ENCODE results near the gene ABI1. TPM values are rescaled to one million over a fixed set of nuclear protein-coding genes. Genes with fewer than 3 reads are reported as not detected.

ABI1 gene
- total and polyA plus RNA-seq, 2 of the 4 experiments (the other 2 are of a cell fraction): 49.6 to 71.3 TPM

- Histone ChIP-seq H3K4ac (ENCODE audit: low read depth, low read length) (no peak overlapping the region), H3K9me1 (ENCODE audit: insufficient read depth, low read length) (peaks cover 5% of the 10 kb centered on the region), H3K56ac (ENCODE audit: extremely low read depth, insufficient read depth, low read length) (no peak overlapping the region), H2BK20ac (ENCODE audit: low read depth, low read length) (no peak overlapping the region), H3K27ac (ENCODE audit: insufficient read depth, low read length) (no peak overlapping the region), H3K36me3 (ENCODE audit: control insufficient read depth, insufficient read depth, low read length) (no peaks in the 10 kb centered on the region; the same call in 1 of the 2 replicates), H4K20me1 (ENCODE audit: insufficient read depth, low read length) (peaks cover 22% of the 10 kb centered on the region), H2BK5ac (ENCODE audit: low read depth, low read length, poor library complexity, severe bottlenecking) (no peak overlapping the region), H2AFZ (replicated peaks; ENCODE audit: low read length, poor library complexity) (no peak overlapping the region), H3K14ac (replicated peaks; ENCODE audit: low read depth, low read length) (no peak overlapping the region), H2AK5ac (ENCODE audit: low read depth, low read length) (no peak overlapping the region), H3K23ac (ENCODE audit: low read depth, low read length) (no peak overlapping the region), H2AK9ac (replicated peaks; ENCODE audit: low read depth, low read length, poor library complexity) (no peak overlapping the region), H3K18ac (ENCODE audit: low read depth, low read length) (no peak overlapping the region), H4K5ac (ENCODE audit: low read depth, low read length) (no peak overlapping the region), H4K8ac (ENCODE audit: low read depth in 2 of 2, low read length in 2 of 2) (no peak overlapping the region), H3K4me3 (ENCODE audit: insufficient read depth, low read depth, low read length) (no peak overlapping the region), H3K4me1 (ENCODE audit: control insufficient read depth, insufficient read depth, low read length) (peaks cover 2% of the 10 kb centered on the region), H4K91ac (ENCODE audit: insufficient read depth, low read depth, low read length) (no peak overlapping the region), H3K4me2 (ENCODE audit: low read depth, low read length) (no peak overlapping the region), H3K79me1 (ENCODE audit: low read depth in 1 of 2, low read length in 2 of 2) (peaks cover 27 to 51% of the 10 kb centered on the region in 2 experiments), H3K27me3 (ENCODE audit: control insufficient read depth, insufficient read depth, low read length) (no peaks in the 10 kb centered on the region), H2BK15ac (ENCODE audit: low read depth, low read length) (no peak overlapping the region), H2BK120ac (ENCODE audit: low read depth, low read length) (no peak overlapping the region), H3K9ac (ENCODE audit: low read depth, low read length) (no peak overlapping the region), H3K9me3 (ENCODE audit: control insufficient read depth, insufficient read depth, low read length) (no peaks in the 10 kb centered on the region)
- WGBS, 2 experiments (ENCODE audit: extremely low coverage in 2 of 2, insufficient read length in 1 of 2): no CpG with 5 or more reads among the region's 3 CpGs
- POLR2A ChIA-PET (ENCODE audit: unreplicated experiment): no interaction called here
- no peak for ATAC-seq (ENCODE audit: low read depth)
- DNase-seq: no peak
- intact Hi-C loops (cut with micrococcal nuclease) (no loop called here), dilution Hi-C loops (cut with HindIII; ENCODE audit: low sequenced_read_pairs, unreplicated experiment) (no loop called here), in situ Hi-C loops (cut with MboI; ENCODE audit: low sequenced_read_pairs) (no loop called here)
- TF ChIP-seq CEBPB (IDR thresholded peaks at IDR 0.05; ENCODE audit: low read depth, low read length): no peak
- no peak for TF ChIP-seq MAFK (IDR thresholded peaks at IDR 0.05; ENCODE audit: low read depth, low read length)
- no peak for TF ChIP-seq MAZ (IDR thresholded peaks at IDR 0.05; ENCODE audit: borderline replicate concordance, low read depth, low read length)
- TF ChIP-seq RFX5 (IDR thresholded peaks at IDR 0.05; ENCODE audit: low read depth, low read length): no peak
- BruUV-seq (replicated peaks): no TSS peak
- CTCF ChIA-PET: no interaction called here
These were observed 38.8 kb downstream of the ABI1 start for GRCh38 chr10:26821699-26822570.
